Nephron (organoid): ENCODE data around the gene CLCA4.

Experiments
- H3K27ac Mint-ChIP-seq, 3 experiments: 2 replicates each; pipeline ENCODE4 v1.8.0; 2020; ENCODE audit warnings: mixed read lengths in 3 of 3, mild to moderate bottlenecking in 2 of 3, moderate library complexity in 1 of 3
- H3K27me3 Mint-ChIP-seq: 2 replicates; pipeline ENCODE4 v1.8.0; 2021; ENCODE audit warnings: low read depth, mild to moderate bottlenecking, moderate library complexity, mixed read lengths
- H3K36me3 Mint-ChIP-seq: 2 replicates; pipeline ENCODE4 v1.8.0; 2020; ENCODE audit warnings: low read depth, mixed read lengths
- H3K4me1 Mint-ChIP-seq: 2 replicates; pipeline ENCODE4 v1.8.0; 2020; ENCODE audit warnings: mixed read lengths
- H3K4me3 Mint-ChIP-seq, 3 experiments: 2 replicates each; pipeline ENCODE4 v1.8.0; 2020; ENCODE audit warnings: mild to moderate bottlenecking in 3 of 3, mixed read lengths in 3 of 3, moderate library complexity in 2 of 3
- H3K9me3 Mint-ChIP-seq: 2 replicates; pipeline ENCODE4 v1.8.0; 2020; ENCODE audit warnings: mixed read lengths
- TF ChIP-seq, protein P1 (sequence below), 3 experiments: fragments of 200-600 bp; sonication (generic); IDR thresholded peaks; one replicate each; pipeline ENCODE4 v1.5.0; 2021; ENCODE audit warnings: antibody characterized with exemption in 3 of 3; ENCODE audit not compliant: unreplicated experiment in 3 of 3

CLCA4 gene

GRCh38 chr1:86537928-86538695 is 8.8 kb upstream of the CLCA4 start:
- Mint-ChIP-seq H3K4me1 (no peaks in the 10 kb centered on the region), H3K27me3 (no peaks in the 10 kb centered on the region), H3K9me3 (no peaks in the 10 kb centered on the region), H3K27ac (no peak overlapping the region), H3K4me3 (no peak overlapping the region), H3K36me3 (no peaks in the 10 kb centered on the region)
- TF ChIP-seq, protein P1, sequence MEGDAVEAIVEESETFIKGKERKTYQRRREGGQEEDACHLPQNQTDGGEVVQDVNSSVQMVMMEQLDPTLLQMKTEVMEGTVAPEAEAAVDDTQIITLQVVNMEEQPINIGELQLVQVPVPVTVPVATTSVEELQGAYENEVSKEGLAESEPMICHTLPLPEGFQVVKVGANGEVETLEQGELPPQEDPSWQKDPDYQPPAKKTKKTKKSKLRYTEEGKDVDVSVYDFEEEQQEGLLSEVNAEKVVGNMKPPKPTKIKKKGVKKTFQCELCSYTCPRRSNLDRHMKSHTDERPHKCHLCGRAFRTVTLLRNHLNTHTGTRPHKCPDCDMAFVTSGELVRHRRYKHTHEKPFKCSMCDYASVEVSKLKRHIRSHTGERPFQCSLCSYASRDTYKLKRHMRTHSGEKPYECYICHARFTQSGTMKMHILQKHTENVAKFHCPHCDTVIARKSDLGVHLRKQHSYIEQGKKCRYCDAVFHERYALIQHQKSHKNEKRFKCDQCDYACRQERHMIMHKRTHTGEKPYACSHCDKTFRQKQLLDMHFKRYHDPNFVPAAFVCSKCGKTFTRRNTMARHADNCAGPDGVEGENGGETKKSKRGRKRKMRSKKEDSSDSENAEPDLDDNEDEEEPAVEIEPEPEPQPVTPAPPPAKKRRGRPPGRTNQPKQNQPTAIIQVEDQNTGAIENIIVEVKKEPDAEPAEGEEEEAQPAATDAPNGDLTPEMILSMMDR (IDR thresholded peaks at IDR 0.05; ENCODE audit: unreplicated experiment in 3 of 3), result no peak

DNA sequence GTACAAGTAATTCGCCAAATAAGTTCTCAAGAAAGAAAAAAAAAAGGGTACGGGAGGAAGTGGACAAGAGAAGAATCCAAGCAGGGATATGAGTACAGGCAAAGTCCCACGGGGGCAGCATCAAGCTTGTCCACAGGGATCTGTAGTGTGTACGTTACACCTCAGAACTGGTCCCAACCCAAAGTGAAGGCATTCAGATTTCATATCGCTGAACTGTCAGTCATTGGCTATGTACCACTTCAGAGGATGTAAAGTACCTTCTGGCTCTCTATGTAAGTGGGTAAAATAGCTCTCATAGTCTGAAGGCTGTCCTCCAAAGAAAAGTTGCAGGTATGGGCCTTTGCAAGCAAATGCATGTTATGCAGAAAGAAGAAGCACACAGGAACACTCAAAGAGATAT is 8.1 kb upstream of the CLCA4 start:
- Mint-ChIP-seq H3K4me1 (no peaks in the 10 kb centered on the region), H3K27me3 (no peaks in the 10 kb centered on the region), H3K27ac (no peak overlapping the region), H3K9me3 (no peaks in the 10 kb centered on the region), H3K4me3 (no peak overlapping the region), H3K36me3 (no peaks in the 10 kb centered on the region)
- TF ChIP-seq, protein P1 (IDR thresholded peaks at IDR 0.05; ENCODE audit: unreplicated experiment in 3 of 3), result no peak

- Mint-ChIP-seq H3K27ac (no peak overlapping the region), H3K4me3 (no peak overlapping the region), H3K36me3 (no peaks in the 10 kb centered on the region), H3K4me1 (no peaks in the 10 kb centered on the region), H3K27me3 (no peaks in the 10 kb centered on the region), H3K9me3 (no peaks in the 10 kb centered on the region)
- TF ChIP-seq, protein P1 (IDR thresholded peaks at IDR 0.05; ENCODE audit: unreplicated experiment in 3 of 3), result no peak
Observed at GRCh38 chr1:86541859-86542258, 5.0 kb upstream of the CLCA4 start.

DNA sequence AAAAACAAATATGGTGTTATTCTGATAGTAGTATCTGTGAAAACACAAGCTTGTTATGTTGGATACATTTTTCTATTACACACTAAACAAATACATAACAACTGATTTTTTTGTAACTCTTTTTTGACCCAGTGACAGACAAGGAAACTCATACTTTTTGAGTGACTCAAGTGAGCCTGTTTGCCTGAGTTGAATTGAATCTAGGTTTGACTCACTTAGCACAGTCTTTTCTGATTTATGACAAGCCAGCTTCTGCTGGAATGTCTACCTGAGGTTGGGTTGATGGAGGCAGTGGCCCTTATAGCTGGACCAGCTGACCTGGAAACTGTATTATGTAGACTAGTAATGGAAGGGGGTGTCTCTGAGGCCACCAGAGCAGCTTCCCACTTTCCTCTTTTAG is 4.2 kb upstream of the CLCA4 start:
- Mint-ChIP-seq H3K9me3 (no peaks in the 10 kb centered on the region), H3K27ac (no peak overlapping the region), H3K27me3 (no peaks in the 10 kb centered on the region), H3K4me1 (no peaks in the 10 kb centered on the region), H3K36me3 (no peaks in the 10 kb centered on the region), H3K4me3 (no peak overlapping the region)
- TF ChIP-seq, protein P1 (IDR thresholded peaks at IDR 0.05; ENCODE audit: unreplicated experiment in 3 of 3), result no peak

DNA sequence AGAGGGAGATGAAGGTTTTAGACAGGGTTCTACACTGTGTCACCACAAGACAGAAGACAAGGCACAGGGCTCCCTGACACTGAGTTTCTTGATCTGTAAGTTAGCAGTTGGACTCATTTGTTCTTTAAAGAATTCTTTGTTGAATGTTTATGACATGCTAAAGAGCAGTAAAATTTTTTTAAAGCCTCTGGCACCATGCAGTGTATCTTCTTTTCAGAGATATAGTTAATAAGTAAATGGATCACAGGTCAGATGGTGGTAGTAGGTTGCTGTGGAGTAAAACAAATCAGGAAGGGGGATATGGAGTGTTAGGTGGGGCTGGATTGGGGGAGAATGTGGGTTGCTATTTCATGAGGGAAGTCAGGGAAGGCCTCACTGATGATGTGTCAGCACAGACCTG is 2.0 kb downstream of the CLCA4 start:
- TF ChIP-seq, protein P1 (IDR thresholded peaks at IDR 0.05; ENCODE audit: unreplicated experiment in 3 of 3), result no peak
- H3K27me3 Mint-ChIP-seq, result no peaks in the 10 kb centered on the region
- no peaks in the 10 kb centered on the region for H3K4me1 Mint-ChIP-seq
- H3K9me3 Mint-ChIP-seq, result no peaks in the 10 kb centered on the region
- H3K27ac Mint-ChIP-seq, result no peak overlapping the region
- H3K4me3 Mint-ChIP-seq, result no peak overlapping the region
- no peaks in the 10 kb centered on the region for H3K36me3 Mint-ChIP-seq

DNA sequence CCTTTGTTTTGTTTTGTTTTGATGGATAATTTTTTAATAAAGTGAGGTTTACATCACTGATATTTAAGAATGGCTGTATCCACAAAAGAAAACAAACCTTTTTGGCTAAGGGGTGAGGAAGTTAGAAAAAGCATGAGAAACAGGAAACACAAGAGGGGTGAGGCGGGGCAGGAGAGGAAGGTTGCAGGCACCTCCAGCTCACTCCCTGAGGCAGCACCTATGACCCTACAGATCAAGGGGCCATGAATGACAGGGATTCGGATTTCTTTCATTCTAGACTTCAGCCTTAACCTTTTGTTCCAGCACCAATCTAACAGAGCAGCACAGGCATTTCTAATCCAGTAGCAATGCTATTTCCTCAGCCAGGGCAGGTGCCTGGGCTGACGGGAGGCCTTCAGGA is 4.4 kb downstream of the CLCA4 start:
- H3K4me1 Mint-ChIP-seq, result no peaks in the 10 kb centered on the region

More for the DNA sequence above, 4.4 kb downstream of the CLCA4 start:
- H3K9me3 Mint-ChIP-seq, result no peaks in the 10 kb centered on the region
- TF ChIP-seq, protein P1 (IDR thresholded peaks at IDR 0.05; ENCODE audit: unreplicated experiment in 3 of 3), result no peak
- H3K27ac Mint-ChIP-seq, result no peak overlapping the region
- no peaks in the 10 kb centered on the region for H3K27me3 Mint-ChIP-seq
- H3K4me3 Mint-ChIP-seq, result no peak overlapping the region
- no peaks in the 10 kb centered on the region for H3K36me3 Mint-ChIP-seq
